Heart right ventricle (tissue), 16 donors: ENCODE data around the gene TAF4. TPM values are rescaled to one million over a fixed set of nuclear protein-coding genes. Genes with fewer than 3 reads are reported as not detected.

Source experiments
- ATAC-seq, 8 donors: fragments of 200-7000 bp; cut with Tn5 transposase; one replicate each; pipeline ENCODE4 v1.9.1; 2020; ENCODE audit warnings: mild to moderate bottlenecking in 8 of 8, moderate library complexity in 8 of 8, moderate number of reproducible peaks in 1 of 8
- DNase-seq, 2 donors: peaks; one replicate each; pipeline ENCODE4 v3.0.0-alpha.2; 2020
- H3K27ac ChIP-seq, 10 donors: fragments of 200-600 bp; sonication (generic) in 2 of 10; one replicate each; pipeline versions ENCODE4 v1.5.0 to v1.8.0; 2020 to 2022; ENCODE audit warnings: mild to moderate bottlenecking in 3 of 10
- H3K27me3 ChIP-seq, 7 donors: fragments of 200-600 bp; one replicate each; pipeline ENCODE4 v1.8.0; 2021 to 2022; ENCODE audit warnings: mild to moderate bottlenecking in 2 of 7
- H3K36me3 ChIP-seq, 9 donors: fragments of 200-600 bp; sonication (generic) in 1 of 9; one replicate each; pipeline versions ENCODE4 v1.5.0 to v1.8.0; 2020 to 2022; ENCODE audit warnings: mild to moderate bottlenecking in 2 of 9
- H3K4me1 ChIP-seq, 9 donors: fragments of 200-600 bp; sonication (generic) in 1 of 9; one replicate each; pipeline versions ENCODE4 v1.5.0 to v1.8.0; 2020 to 2022; ENCODE audit warnings: mild to moderate bottlenecking in 4 of 9
- H3K4me3 ChIP-seq, 10 donors: fragments of 200-600 bp; sonication (generic) in 2 of 10; one replicate each; pipeline versions ENCODE4 v1.5.0 to v1.8.0; 2020 to 2022; ENCODE audit warnings: mild to moderate bottlenecking in 7 of 10, moderate library complexity in 2 of 10
- H3K9me3 ChIP-seq, 11 donors: fragments of 200-600 bp in 10 of 11; sonication (generic) in 2 of 11; one replicate each; pipeline versions ENCODE4 v1.5.0 to v1.8.0; 2013 to 2022; ENCODE audit warnings: mild to moderate bottlenecking in 2 of 11, control low read depth in 1 of 11, moderate library complexity in 1 of 11
- WGBS, 2 donors: extraction: QIAGEN DNeasy Blood & Tissue Kit; methylation state at CpG; one replicate each; pipeline ENCODE4 v1.1.7; 2013; ENCODE audit warnings: inconsistent platforms in 1 of 2; 5-methylcytosine and 5-hydroxymethylcytosine counted together
- intact Hi-C, 10 donors: fragments of 100-400 bp; cut with DNase I; formaldehyde crosslinking; loops; one replicate each; pipeline versions ENCODE4 v1.11.1 to v1.14.2; 2022
- polyA plus RNA-seq, 2 donors: library from polyadenylated mRNA; stranded (reverse); fragments of 200-250 nt; gene quantifications; one replicate each; pipeline ENCODE4 v1.2.3, GENCODE V29; 2013
- total RNA-seq, 10 donors: library from RNA; stranded (reverse); fragmentation: NEBNext Ultra II Directional in 3 of 10; extraction: Animal tissue kit (Norgen Biotek cat#: 25700) in 3 of 10; gene quantifications; one replicate each; pipeline versions ENCODE4 v1.2.1 to v1.2.4, GENCODE V29; 2021 to 2023
- TF ChIP-seq, protein P1 (sequence below), 9 donors: fragments of 200-600 bp; sonication (generic) in 2 of 9; IDR thresholded peaks; one replicate each; pipeline versions ENCODE4 v1.5.0 to v1.8.0; 2021 to 2022; ENCODE audit warnings: antibody characterized with exemption in 9 of 9, mild to moderate bottlenecking in 5 of 9, moderate library complexity in 1 of 9
- donor health status: Arrhythmogenic right ventricular cardiomyopathy.
- donor health status: ischemic (EF 13 %, LVEDD 7.1; RV severe dilation, severe dysfunction).
- donor health status: healthy with polysubstance abuse.
- donor health status: DM: no; HTN: yes; CAD: no.
- donor health status: DM: no; HTN: no; CAD: no.
- donor health status: ischemic (EF 25% LVEDD 6.9; RV normal size, moderate dysfunction).
- donor health status: ischemic (EF 25% LVEDD 5.7; RV mildly dilated, moderate dysfunction).
- donor health status: healthy.
- donor health status: DM: yes; HTN: yes; CAD: no.
- donor health status: Ischemic cardiomyopathy.
- donor health status: ischemic (EF 35%, LVEDD 5.7; RV mildly dilated, moderate dysfunction).
- donor health status: nonischemic (EF 11% LVEDD 7.7; RV severe dilation, severe dysfunction).
- donor health status: DM: yes; HTN: yes; CAD: no.
- donor health status: PGD.
- donor health status: ischemic (EF 29% LVEDD 5.4; RV normal size, mild dysfunction).
- donor health status: nonischemic (EF 23%, LVEDD 6.1; RV moderate dilation, normal function).

TAF4 gene
- total and polyA plus RNA-seq, 12 donors = 3.7 to 14.8 (median 11.0) TPM

- Histone ChIP-seq H3K4me3 (no peak overlapping the region), H3K27me3 (peaks cover 0 to 26% (median 13%) of the 10 kb centered on the region in 7 donors), H3K9me3 (no peaks in the 10 kb centered on the region), H3K36me3 (no peaks in the 10 kb centered on the region), H3K4me1 (no peaks in the 10 kb centered on the region), H3K27ac (no peak overlapping the region)
- intact Hi-C loops = no loop called here
- DNase-seq (peak in 1 of 2 donors; percentile 2), ATAC-seq (peak in 1 of 8 donors; percentile 28)
- TF ChIP-seq, protein P1, sequence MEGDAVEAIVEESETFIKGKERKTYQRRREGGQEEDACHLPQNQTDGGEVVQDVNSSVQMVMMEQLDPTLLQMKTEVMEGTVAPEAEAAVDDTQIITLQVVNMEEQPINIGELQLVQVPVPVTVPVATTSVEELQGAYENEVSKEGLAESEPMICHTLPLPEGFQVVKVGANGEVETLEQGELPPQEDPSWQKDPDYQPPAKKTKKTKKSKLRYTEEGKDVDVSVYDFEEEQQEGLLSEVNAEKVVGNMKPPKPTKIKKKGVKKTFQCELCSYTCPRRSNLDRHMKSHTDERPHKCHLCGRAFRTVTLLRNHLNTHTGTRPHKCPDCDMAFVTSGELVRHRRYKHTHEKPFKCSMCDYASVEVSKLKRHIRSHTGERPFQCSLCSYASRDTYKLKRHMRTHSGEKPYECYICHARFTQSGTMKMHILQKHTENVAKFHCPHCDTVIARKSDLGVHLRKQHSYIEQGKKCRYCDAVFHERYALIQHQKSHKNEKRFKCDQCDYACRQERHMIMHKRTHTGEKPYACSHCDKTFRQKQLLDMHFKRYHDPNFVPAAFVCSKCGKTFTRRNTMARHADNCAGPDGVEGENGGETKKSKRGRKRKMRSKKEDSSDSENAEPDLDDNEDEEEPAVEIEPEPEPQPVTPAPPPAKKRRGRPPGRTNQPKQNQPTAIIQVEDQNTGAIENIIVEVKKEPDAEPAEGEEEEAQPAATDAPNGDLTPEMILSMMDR (IDR thresholded peaks at IDR 0.05) = no peak
- WGBS, 2 donors = 84 to 87% methylated on average over 16 of the region's 16 CpGs
Observed at GRCh38 chr20:61941721-61942405, 123.8 kb downstream of the TAF4 start.

GRCh38 chr20:61940976-61941720, 124.5 kb downstream of the TAF4 start:
- no peak overlapping the region for H3K4me3 ChIP-seq
- H3K36me3 ChIP-seq = no peaks in the 10 kb centered on the region
- H3K9me3 ChIP-seq = no peaks in the 10 kb centered on the region
- ATAC-seq = no peak
- H3K27ac ChIP-seq = no peak overlapping the region
- peaks cover 0 to 29% (median 13%) of the 10 kb centered on the region in 7 donors for H3K27me3 ChIP-seq
- 76 to 82% methylated on average over 16 of the region's 16 CpGs for WGBS, 2 donors
- TF ChIP-seq, protein P1 (IDR thresholded peaks at IDR 0.05) = no peak
- no peaks in the 10 kb centered on the region for H3K4me1 ChIP-seq
- intact Hi-C loops = no loop called here
- no peak for DNase-seq

DNA sequence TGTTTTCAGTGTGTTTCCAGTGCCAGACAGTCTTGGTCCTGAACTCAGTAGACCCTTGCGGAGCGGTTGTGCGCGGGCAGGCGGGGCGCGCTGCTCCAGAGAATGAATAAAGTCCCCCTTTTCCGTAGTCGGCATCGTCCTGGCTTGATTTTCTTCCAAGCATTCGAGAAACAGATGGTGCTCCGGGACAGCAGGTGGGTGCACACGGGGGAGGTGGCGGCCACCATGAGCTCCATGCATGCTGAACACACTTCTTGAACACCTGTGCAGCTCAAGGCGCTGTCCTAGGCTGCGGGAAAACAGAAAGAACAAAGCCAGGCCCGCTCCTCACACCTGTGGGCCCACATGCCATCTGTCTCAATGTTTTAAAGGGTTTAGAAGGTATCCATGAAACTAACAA, 125.2 kb downstream of the TAF4 start:
- no peak overlapping the region for H3K4me3 ChIP-seq
- TF ChIP-seq, protein P1 (IDR thresholded peaks at IDR 0.05) = no peak
- ATAC-seq = no peak
- intact Hi-C loops = no loop called here
- 88 to 92% methylated on average over 17 of the region's 17 CpGs for WGBS, 2 donors
- H3K36me3 ChIP-seq = no peaks in the 10 kb centered on the region
- H3K27ac ChIP-seq = no peak overlapping the region
- no peaks in the 10 kb centered on the region for H3K9me3 ChIP-seq
- DNase-seq = no peak
- H3K27me3 ChIP-seq = peaks cover 0 to 35% (median 13%) of the 10 kb centered on the region in 7 donors
- no peaks in the 10 kb centered on the region for H3K4me1 ChIP-seq

DNA sequence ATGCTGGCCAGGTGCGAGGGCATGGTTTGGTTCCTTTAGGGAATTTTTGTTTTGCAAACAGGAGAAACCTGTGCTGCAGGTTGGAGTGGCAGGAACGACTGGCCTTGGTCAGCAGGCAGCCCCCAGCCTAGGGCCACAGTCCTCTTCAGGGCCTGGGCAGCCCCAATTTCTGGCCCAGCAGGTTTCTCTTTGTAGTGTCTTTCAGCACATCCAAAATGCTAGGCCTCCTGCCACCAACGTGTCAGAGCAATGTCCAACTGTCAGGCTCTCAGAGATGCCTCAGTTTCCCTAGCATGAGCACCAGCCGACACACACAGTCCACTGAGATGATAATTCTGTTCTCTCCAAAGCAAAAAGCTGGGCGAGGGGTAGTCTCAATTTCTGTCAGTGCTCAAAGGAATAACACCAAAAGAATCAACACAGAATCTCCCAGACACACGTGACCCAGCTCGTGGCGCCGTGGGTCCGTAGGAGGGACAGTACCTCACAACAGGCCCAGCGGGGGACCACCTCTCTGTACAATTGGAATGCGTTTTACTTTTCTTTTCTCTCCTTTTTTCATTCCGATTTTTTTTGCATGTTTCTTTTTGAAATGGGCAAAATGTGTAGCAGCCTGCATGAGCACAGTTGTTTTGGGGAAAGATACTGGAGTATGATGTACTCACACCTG, 125.9 kb downstream of the TAF4 start:
- no peak for ATAC-seq
- Histone ChIP-seq H3K4me3 (no peak overlapping the region), H3K9me3 (no peaks in the 10 kb centered on the region), H3K27me3 (peaks cover 0 to 41% (median 13%) of the 10 kb centered on the region in 7 donors), H3K27ac (no peak overlapping the region), H3K36me3 (no peaks in the 10 kb centered on the region), H3K4me1 (no peaks in the 10 kb centered on the region)
- intact Hi-C loops = no loop called here
- TF ChIP-seq, protein P1 (IDR thresholded peaks at IDR 0.05) = no peak
- 78% methylated on average over 13 of the region's 13 CpGs for WGBS, 2 donors
- no peak for DNase-seq
